T follicular helper cell (primary cell): ENCODE results near the gene RAB41.
"Not testable (repeated sequence)": the region's sequence is repeated elsewhere in the genome, so short reads cannot be mapped to it uniquely, and the experiment has no call there.

Experiments used
- DNase-seq: peaks from one replicate; pipeline ENCODE4 v3.0.0-alpha.2; 2020; ENCODE audit warnings: low read depth

The RAB41 gene

GRCh38 chrX:70289793-70290770, 8.1 kb downstream of the RAB41 start, which contains the start of the genes KIF4A and PDZD11:
Gene KIF4A, plus strand, starts transcription at chrX:70290104. Its CDS starts 355 bp downstream, at chrX:70290459.
Gene PDZD11, minus strand, starts transcription at chrX:70289927. Its CDS starts 586 bp downstream, at chrX:70289341.
- peak; percentile 46 for DNase-seq

GRCh38 chrX:70292788-70293187, 10.8 kb downstream of the RAB41 start:
- DNase-seq, result no peak

- no peak for DNase-seq
Measured at GRCh38 chrX:70293621-70294020, 11.6 kb downstream of the RAB41 start.

GRCh38 chrX:70301716-70302115, 19.7 kb downstream of the RAB41 start:
- DNase-seq, result no peak

GRCh38 chrX:70313503-70313902, 31.5 kb downstream of the RAB41 start:
- no peak for DNase-seq

GRCh38 chrX:70322784-70323183, 40.8 kb downstream of the RAB41 start:
- DNase-seq, result no peak

GRCh38 chrX:70323628-70324027, 41.7 kb downstream of the RAB41 start:
- not testable (repeated sequence) for DNase-seq

GRCh38 chrX:70324326-70324725, 42.4 kb downstream of the RAB41 start:
- no peak for DNase-seq

GRCh38 chrX:70331161-70331560, 49.2 kb downstream of the RAB41 start:
- DNase-seq, result no peak

GRCh38 chrX:70332600-70332999, 50.6 kb downstream of the RAB41 start:
- no peak for DNase-seq
